Lung (tissue), 12 donors: ENCODE results near the gene GMPS. TPM values are rescaled to one million over a fixed set of nuclear protein-coding genes. Genes with fewer than 3 reads are reported as not detected.

ENCODE experiments used
- ATAC-seq: fragments of 200-7000 bp; cut with Tn5 transposase; one replicate; pipeline ENCODE4 v1.9.1; 2020; ENCODE audit warnings: moderate number of reproducible peaks; ENCODE audit not compliant: insufficient read depth, low FRiP score
- DNase-seq, 3 donors: peaks; one replicate each; pipeline ENCODE4 v3.0.0-alpha.2; 2013 to 2017
- H3K27ac ChIP-seq, 2 donors: one replicate each; pipeline ENCODE4 v1.5.1; 2013; ENCODE audit warnings: mild to moderate bottlenecking in 2 of 2, moderate library complexity in 2 of 2, control low read depth in 1 of 2, inconsistent platforms in 1 of 2, low read depth in 1 of 2, low read length in 1 of 2
- H3K27me3 ChIP-seq, 3 donors: one replicate each; pipeline ENCODE4 v1.5.1; 2013; ENCODE audit warnings: low read length in 2 of 3; ENCODE audit not compliant: control insufficient read depth in 3 of 3, insufficient read depth in 3 of 3
- H3K36me3 ChIP-seq, 4 donors: one replicate each; pipeline ENCODE4 v1.5.1; 2013; ENCODE audit warnings: low read length in 4 of 4, mild to moderate bottlenecking in 1 of 4, moderate library complexity in 1 of 4; ENCODE audit not compliant: control insufficient read depth in 4 of 4, insufficient read depth in 4 of 4
- H3K4me1 ChIP-seq, 5 donors: one replicate each; pipeline ENCODE4 v1.5.1; 2013; ENCODE audit warnings: low read length in 5 of 5, mild to moderate bottlenecking in 2 of 5, moderate library complexity in 1 of 5; ENCODE audit not compliant: control insufficient read depth in 5 of 5, insufficient read depth in 5 of 5
- H3K4me3 ChIP-seq: one replicate; pipeline ENCODE4 v1.5.1; 2013; ENCODE audit warnings: mild to moderate bottlenecking, control low read depth, moderate library complexity
- H3K9ac ChIP-seq, 2 donors: one replicate each; pipeline ENCODE4 v1.5.1; 2013; ENCODE audit warnings: low read length in 2 of 2, control low read depth in 1 of 2; ENCODE audit not compliant: insufficient read depth in 1 of 2
- H3K9me3 ChIP-seq, 4 donors: one replicate each; pipeline ENCODE4 v1.5.1; 2013; ENCODE audit warnings: low read length in 3 of 4, mild to moderate bottlenecking in 1 of 4, moderate library complexity in 1 of 4; ENCODE audit not compliant: control insufficient read depth in 4 of 4, insufficient read depth in 3 of 4
- WGBS, 2 donors: extraction: QIAGEN DNeasy Blood & Tissue Kit; methylation state at CpG; one replicate each; pipeline ENCODE4 v1.1.7; 2013; 5-methylcytosine and 5-hydroxymethylcytosine counted together
- polyA plus RNA-seq, 2 donors: library from polyadenylated mRNA; stranded (reverse); fragments of 200-250 nt; gene quantifications; one replicate each; pipeline ENCODE4 v1.2.1, GENCODE V29; 2013
- total RNA-seq, 2 donors: library from RNA; depleted of rRNA in 1 of 2; stranded (reverse); fragments of >200 nt in 1 of 2; gene quantifications; one replicate each; pipeline ENCODE4 v1.2.1, GENCODE V29; 2014 to 2021
- TF ChIP-seq, protein P1 (sequence below): IDR thresholded peaks from 2 replicates; pipeline ENCODE4 v1.5.1; 2012; ENCODE audit warnings: mild to moderate bottlenecking; ENCODE audit errors: control extremely low read depth, extremely low read depth
- donor health status: control.
- donor health status: control.
- donor health status: Bipolar disorder and iron deficiency.
- donor health status: healthy.
- donor health status: DM: yes; HTN: yes; CAD: no.

The GMPS gene
- total and polyA plus RNA-seq, 4 donors: 17.0 to 38.1 (median 22.0) TPM

DNA sequence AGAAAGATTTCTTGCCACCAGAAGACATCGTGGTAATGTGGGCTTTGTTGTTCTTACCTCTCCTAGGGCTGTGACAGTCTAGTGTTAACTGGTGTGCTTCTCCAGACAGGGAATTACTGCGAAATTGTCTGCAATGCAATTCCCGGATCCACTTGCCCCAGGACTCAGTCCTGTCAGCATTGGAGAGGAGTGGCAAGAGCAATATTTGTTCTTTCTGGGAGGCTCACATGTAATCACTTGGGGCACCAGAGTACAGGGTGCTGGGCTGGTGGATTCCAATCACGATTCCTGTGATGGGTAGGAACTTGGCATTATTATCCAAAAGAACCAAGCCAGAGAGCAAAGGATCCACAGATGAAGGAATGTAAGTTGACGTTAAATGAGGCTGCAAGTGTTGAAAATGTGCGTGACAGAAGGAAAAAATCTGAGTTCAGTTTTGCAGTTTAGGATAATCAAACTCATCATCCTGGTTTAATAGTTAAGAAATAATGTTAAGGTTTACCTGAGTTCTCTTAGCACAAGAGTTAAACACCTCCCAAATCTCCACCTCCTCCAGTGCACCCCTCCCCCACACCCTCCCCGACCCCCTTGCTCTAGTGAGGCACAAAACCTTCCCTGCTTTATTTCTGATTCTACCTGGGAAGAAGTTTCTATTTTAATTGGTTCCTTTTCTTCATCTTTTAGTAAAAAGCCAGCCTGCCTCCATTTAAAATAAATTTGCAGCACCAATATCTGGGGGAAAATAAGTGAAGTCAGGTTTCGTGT, 79.2 kb downstream of the GMPS start:
- H3K9ac ChIP-seq: no peak overlapping the region
- WGBS, 2 donors: 74 to 85% methylated on average over 8 of the region's 8 CpGs
- ATAC-seq (no peak), DNase-seq (no peak)
- no peaks in the 10 kb centered on the region for H3K36me3 ChIP-seq
- peaks cover 0 to 3% (median 0%) of the 10 kb centered on the region in 5 donors for H3K4me1 ChIP-seq
- no peaks in the 10 kb centered on the region for H3K27me3 ChIP-seq
- TF ChIP-seq, protein P1, sequence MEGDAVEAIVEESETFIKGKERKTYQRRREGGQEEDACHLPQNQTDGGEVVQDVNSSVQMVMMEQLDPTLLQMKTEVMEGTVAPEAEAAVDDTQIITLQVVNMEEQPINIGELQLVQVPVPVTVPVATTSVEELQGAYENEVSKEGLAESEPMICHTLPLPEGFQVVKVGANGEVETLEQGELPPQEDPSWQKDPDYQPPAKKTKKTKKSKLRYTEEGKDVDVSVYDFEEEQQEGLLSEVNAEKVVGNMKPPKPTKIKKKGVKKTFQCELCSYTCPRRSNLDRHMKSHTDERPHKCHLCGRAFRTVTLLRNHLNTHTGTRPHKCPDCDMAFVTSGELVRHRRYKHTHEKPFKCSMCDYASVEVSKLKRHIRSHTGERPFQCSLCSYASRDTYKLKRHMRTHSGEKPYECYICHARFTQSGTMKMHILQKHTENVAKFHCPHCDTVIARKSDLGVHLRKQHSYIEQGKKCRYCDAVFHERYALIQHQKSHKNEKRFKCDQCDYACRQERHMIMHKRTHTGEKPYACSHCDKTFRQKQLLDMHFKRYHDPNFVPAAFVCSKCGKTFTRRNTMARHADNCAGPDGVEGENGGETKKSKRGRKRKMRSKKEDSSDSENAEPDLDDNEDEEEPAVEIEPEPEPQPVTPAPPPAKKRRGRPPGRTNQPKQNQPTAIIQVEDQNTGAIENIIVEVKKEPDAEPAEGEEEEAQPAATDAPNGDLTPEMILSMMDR: no peak
- no peaks in the 10 kb centered on the region for H3K9me3 ChIP-seq
- no peak overlapping the region for H3K27ac ChIP-seq
- no peak overlapping the region for H3K4me3 ChIP-seq

DNA sequence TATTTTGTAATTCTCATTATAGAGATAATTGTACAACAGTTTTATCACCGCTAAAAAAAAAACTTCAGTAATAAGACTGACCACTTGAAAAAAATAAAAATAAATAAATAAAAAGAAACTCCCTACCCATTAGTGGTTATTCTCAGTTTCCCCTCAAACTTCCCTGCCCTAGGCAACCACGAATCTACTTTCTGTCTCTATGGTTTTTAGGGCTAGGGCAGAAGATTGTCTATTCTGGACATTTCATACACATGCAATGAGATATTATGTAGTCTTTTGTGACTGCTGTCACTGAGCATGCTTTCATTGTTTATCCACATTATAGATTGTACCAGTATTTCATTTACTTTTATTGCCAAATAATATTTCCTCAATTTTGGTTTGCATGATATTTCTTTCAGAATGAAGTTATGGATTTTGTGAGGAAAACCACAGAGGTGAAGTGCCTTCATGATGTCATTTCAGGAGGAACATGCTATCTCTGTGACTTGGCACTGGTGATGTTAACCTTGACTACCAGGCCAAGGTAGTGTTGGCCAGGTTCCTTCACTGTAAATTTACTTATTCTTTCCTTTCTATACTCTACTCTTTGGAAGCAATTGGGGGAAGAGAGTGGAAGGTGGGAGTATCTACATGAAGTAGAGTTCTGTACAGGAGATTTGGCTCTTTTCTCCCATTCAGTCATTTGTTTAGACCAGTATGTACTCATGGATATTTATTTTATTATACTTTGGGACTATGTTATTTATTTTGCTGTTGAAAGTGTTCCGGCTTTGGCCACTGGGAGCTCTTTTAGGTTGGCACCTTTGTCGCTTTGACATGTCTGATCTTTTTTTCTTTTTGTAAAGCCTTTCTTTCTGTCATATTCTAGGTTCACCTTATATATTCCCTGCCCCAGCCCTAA, 86.3 kb downstream of the GMPS start:
- 87 to 92% methylated on average over 4 of the region's 4 CpGs for WGBS, 2 donors
- Histone ChIP-seq H3K4me1 (peaks cover 0 to under 1% (median 0%) of the 10 kb centered on the region in 5 donors), H3K9ac (no peak overlapping the region), H3K36me3 (no peaks in the 10 kb centered on the region), H3K27ac (no peak overlapping the region), H3K9me3 (no peaks in the 10 kb centered on the region), H3K27me3 (no peaks in the 10 kb centered on the region), H3K4me3 (no peak overlapping the region)
- DNase-seq (no peak), ATAC-seq (no peak)
- TF ChIP-seq, protein P1: no peak

DNA sequence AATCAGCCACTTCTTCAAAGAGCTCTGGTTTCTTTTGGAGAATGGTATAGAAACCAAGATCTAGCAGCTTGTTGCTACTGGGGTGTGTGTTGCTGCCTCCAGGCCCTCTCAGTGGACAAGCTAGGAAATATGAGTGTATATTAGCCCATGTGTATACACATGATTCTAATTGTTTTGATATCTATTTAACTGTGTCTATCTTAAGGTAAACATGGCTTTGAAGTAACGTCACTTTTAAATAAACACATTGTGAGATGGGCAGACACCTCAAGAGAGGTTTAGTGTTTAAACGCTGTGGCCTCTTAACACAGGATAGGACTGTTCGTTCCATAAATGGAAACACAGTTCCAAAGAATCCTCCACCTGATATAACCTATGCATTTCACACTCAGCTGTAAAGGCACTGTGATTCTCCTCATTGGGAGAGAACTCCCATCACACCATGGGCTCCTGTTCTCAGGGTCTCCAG, 87.0 kb downstream of the GMPS start:
- Histone ChIP-seq H3K9ac (no peak overlapping the region), H3K27ac (no peak overlapping the region), H3K27me3 (no peaks in the 10 kb centered on the region), H3K36me3 (no peaks in the 10 kb centered on the region), H3K4me1 (no peaks in the 10 kb centered on the region), H3K4me3 (no peak overlapping the region), H3K9me3 (no peaks in the 10 kb centered on the region)
- ATAC-seq: no peak
- no peak for DNase-seq
- 53 to 72% methylated on average over 3 of the region's 3 CpGs for WGBS, 2 donors
- TF ChIP-seq, protein P1: no peak
